Left ventricle myocardium superior (tissue), 1 donor: Measurements from ENCODE around the gene HOXB3. TPM values are rescaled to one million over a fixed set of nuclear protein-coding genes. Genes with fewer than 3 reads are reported as not detected.
"Not testable (repeated sequence)": the region's sequence is repeated elsewhere in the genome, so short reads cannot be mapped to it uniquely, and the experiment has no call there.

Experiments
- ATAC-seq: fragments of 200-7000 bp; cut with Tn5 transposase; one replicate; pipeline ENCODE4 v1.9.1; 2020; ENCODE audit warnings: mild to moderate bottlenecking, moderate library complexity
- DNase-seq: peaks from one replicate; pipeline ENCODE4 v3.0.0-alpha.2; 2020
- intact Hi-C: fragments of 100-400 bp; cut with micrococcal nuclease; formaldehyde crosslinking; loops from one replicate; pipeline ENCODE4 v1.11.0; 2022
- total RNA-seq: library from RNA; stranded (reverse); fragmentation: NEBNext Ultra II Directional; extraction: Animal tissue kit (Norgen Biotek cat#: 25700); gene quantifications from one replicate; pipeline ENCODE4 v1.2.1, GENCODE V29; 2021
- donor health status: DM: no; HTN: yes; CAD: no; lungs with severe emphysema.

HOXB3 gene
- total RNA-seq, 1 donor from 2014 or later = 2.7 TPM

DNA sequence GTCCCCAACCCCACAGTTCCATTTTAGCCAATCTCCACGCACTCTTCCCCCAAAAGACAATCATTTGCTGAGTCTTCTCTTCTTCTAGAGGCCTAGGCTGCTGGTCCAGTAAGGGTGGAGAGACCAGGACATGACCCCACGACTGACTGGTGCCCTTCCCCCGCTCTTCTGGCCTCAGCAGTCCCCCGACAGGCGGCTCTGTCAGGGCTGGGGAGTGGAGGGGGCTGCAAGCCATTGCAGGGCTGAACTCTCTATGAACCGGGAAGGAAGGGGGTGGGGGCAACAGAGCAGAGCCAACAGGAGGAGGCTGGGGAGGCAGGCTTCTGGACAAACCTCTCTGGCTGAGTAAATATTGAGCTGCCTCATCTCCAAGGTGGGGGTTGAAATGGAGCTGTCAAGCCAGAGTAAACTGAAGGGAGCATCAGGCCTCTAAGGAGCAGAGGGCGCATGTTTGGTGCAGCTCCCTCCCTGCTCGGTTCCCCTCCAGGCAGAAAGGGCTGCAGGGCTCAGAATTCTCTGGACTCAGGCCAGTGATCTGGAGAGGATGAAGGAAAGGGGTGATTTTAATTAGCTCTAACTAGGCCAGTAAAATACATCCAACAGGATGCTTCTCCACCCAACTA lies 67.9 kb downstream of the HOXB3 start:
- DNase-seq (no peak), ATAC-seq (no peak)
- intact Hi-C loops = no loop called here

DNA sequence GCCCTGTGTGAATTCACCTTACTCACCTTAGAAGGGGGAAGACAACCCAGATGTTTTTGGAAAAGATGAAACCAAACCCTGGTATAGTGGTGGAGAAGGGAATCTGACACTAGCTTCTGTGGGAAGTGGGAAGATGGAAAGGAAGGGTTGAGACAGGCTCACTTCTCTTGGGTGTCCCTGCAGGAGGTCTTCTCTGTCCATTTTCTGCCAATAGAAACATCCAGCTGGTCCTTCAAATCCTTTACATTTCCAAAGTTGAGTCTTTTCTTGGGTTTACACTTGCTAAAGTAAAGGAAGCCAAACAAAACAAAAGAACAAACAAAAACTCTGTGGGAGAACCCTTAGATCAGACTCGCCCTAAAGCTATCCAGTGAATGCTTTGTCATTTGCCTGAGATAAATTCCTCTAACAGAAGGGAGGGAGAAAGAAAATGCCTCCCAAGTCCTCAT lies 69.4 kb downstream of the HOXB3 start:
- ATAC-seq (no peak), DNase-seq (no peak)
- intact Hi-C loops = no loop called here

DNA sequence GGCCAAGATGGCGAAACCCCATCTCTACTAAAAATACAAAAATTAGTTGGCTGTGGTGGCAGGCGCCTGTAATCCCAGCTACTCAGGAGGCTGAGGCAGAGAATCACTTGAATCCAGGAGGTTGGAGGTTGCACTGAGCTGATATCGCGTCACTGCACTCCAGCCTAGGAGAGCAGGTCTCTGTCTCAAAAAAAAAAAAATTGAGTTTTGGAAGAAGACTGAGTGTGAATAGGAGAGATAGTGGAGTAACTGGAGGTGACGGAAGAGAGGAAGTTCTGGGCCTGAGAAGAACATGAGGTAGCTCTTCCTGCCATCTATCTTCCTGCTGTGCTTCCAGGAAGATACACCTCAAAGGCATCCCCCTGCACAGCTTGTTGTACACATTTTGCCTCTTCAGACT lies 70.6 kb downstream of the HOXB3 start:
- intact Hi-C loops = no loop called here
- no peak for DNase-seq
- no peak for ATAC-seq

DNA sequence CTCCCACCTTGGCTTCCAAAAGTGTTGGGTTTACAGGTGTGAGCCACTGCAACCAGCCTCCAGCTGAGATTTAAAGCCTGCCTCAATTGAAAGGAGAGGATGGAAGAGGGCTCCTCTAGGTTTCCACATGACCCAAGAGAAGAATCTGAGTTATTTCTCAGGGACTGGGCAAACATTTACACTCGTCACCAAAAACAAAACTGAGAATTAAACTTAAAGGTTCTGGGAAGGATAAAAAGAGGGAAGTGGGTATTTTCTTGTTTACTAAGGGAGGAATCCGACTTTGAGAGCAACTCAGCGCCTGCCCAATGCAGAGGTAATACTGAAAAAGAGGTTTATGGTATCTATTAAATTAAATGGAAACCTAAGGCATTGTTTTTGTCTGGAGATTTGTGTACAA lies 72.6 kb downstream of the HOXB3 start:
- no peak for ATAC-seq

DNA sequence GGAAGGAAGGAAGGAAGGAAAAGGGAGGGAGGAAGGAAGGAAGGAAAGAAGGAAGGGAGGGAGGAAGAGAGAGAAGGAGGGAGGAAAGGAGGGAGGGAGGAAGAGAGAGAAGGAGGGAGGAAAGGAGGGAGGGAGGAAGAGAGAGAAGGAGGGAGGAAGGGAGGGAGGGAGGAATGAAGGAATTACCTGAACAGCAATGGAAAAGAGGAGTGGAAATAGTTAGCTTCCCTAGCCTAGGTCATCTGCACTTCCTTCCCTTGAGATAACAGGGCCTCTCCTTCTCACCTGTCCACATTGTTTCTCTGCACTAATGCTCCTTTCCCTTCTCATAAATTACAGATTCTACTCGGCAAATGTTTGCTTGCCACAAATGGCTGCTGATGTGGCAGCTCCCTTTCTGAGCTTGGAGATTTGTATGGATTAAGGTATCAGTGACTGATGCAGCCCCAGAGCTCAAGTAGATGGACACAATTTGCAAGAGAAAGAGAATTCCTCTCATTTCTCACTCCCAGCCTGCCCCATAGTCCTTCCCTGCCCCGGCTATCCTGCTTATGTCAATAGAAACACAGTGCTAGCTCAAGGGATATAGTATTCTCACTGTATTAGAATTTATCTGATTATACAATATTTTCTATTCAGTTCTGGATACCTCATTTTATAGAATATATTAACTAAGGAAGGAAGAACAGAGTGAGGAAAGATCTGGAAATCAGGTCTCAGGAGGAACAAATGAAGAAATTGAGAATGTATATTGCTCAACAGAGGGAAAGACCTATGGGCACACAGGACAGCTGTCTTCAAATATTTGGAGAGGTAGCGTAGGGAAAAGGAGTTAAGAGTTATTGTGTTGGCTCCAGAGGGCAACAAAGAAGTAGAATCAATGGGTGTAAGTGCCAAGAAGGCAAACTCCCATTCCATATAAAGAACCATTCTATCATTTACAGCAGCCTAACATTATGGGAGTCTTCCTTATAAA lies 73.8 kb downstream of the HOXB3 start:
- DNase-seq (no peak), ATAC-seq (no peak)
- intact Hi-C loops = no loop called here

More for the DNA sequence above, 72.6 kb downstream of the HOXB3 start:
- intact Hi-C loops = no loop called here
- no peak for DNase-seq

DNA sequence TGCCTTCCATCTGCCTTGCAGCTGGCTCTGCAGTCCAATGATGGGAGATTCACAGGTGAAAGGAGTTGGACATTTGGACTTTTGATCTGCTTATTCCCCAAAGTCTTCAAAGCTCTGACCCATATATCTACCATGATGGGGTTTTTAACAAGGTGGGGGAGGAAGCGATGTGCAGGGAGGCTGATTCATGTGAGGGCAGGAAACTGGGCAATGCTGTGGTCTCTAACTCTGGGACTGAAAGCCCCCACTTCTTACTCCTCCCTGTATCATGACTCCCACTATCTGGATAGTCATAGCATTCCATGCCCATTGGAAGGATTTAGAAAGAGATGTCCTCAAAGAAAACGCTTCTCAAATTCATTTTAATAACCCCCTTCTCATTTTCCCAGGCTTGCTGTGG lies 75.6 kb downstream of the HOXB3 start:
- no peak for ATAC-seq
- DNase-seq = no peak
- intact Hi-C loops = no loop called here

DNA sequence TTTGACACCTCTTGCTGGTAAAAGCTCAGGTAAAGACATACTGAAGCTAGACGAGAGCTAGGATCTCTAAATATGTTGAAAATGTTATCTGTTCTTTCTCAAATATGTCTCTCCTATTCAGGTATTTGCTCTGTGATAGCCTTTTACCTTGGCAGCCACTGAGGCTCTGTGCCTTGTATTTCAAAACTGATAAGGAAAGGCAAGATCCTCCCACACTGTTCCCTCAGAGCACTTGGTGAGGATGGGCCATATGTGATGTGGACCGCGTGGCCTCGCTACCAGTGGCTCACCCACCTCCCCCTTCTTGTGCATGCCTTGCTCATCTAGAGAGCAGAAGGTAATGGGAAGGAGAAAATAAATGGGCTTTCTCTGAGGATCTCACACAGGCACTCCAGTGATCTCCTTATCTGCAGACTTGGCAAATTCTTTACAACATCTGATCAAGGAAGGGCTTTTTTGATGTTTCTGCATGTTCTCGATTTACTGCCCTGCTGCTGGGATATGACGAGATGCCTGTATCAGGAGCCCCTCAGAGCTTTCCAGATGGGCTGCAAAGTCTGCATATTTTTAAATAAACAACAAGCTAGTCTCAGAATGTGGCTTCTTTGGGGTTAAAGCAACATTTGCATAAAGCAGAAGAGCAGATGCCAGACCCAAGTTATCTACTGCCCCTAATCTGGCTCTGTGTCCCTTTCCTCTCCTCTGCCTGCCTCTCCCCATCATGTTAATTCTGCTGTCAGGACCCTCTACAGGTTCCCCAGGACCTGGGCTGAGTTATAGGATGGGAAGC lies 76.2 kb downstream of the HOXB3 start:
- DNase-seq (no peak), ATAC-seq (no peak)
- intact Hi-C loops = no loop called here

DNA sequence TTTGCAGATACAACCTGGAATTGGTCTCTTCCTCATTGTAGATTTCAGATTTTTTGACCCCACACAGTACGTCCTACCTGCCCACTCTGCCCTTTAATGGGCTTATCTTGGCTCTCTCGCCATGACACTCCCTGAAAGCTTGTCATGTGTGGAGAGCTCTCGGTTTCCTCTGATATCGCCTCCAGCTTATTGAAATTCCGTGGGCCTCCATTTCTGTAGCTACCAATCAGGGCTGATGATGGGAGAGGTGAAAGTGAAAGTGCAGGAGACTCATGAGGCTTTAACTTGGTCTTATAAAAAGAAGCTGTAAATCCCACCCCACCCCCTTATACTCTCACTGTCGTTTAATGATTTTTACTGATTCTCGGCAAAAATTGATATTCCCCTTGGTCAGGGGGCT lies 76.9 kb downstream of the HOXB3 start:
- DNase-seq (no peak), ATAC-seq (no peak)
- intact Hi-C loops = no loop called here

DNA sequence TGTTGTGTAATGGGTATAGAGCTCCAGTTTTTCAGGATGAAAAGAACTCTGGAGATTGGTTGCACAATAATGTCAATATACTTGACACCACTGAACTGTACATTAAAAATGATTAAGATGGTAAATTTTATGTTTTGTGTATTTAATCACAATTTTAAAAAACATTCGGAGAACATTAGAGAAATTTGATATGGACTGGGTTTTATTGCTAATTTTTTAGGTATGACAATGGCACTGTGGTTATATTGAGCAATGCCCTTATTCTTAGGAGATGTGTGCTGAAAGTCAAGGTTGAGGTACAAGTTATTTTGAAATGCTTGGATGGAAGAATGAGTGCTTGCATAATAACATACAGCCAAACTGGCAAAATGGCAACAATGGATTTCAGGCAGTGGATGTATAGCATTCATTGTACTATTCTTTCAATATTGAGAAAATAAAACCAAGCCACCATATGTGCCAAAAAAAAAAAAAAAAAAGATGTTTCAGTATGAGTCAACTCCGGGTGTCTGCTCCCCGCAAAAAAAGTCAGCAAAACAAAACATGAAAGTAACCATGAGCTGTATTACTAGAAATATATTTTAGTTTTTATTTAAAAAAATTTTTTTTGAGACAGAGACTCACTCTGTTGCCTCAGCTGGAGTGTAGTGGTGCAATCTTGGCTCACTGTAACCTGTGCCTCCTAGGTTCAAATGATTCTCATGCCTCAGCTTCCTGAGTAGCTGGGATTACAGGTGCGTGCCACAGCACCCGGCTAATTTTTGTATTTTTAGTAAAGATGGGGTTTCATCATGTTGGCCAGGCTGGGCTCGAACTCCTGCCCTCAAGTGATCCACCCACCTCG lies 79.1 kb downstream of the HOXB3 start:
- intact Hi-C loops = no loop called here
- no peak for DNase-seq
- ATAC-seq = no peak

DNA sequence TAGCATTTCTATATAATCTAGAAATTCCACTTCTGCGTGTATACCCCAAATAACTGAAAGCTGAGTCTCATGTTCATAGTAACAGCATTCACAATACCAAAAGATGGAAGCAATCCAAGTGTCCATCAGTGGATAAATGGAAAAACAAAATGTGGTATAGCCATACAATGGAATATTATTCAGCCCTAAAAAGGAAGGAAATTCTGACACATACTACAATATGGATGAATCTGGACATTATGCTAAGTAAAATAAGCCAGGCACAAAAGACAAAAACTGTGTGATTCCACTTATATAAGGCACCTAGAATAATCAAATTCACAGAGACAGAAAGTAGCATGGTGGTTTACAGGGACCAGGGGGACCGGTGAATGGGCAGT lies 79.7 kb downstream of the HOXB3 start:
- DNase-seq (no peak), ATAC-seq (no peak)
- intact Hi-C loops = no loop called here

DNA sequence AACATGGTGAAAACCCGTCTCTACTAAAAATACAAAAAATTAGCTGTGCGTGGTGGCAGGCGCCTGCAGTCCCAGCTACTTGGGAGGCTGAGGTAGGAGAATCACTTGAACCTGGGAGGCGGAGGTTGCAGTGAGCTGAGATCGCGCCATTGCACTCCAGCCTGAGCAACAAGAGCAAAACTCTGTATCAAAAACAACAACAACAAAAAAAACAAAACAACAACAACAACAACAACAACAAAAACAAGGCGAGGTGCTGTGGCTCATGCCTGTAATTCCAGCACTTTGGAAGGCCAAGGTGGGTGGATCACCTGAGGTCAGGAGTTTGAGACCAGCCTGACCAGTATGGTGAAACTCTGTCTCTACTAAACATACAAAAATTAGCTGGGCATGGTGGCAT lies 80.3 kb downstream of the HOXB3 start:
- intact Hi-C loops, DNase-seq, ATAC-seq: not testable (repeated sequence)

DNA sequence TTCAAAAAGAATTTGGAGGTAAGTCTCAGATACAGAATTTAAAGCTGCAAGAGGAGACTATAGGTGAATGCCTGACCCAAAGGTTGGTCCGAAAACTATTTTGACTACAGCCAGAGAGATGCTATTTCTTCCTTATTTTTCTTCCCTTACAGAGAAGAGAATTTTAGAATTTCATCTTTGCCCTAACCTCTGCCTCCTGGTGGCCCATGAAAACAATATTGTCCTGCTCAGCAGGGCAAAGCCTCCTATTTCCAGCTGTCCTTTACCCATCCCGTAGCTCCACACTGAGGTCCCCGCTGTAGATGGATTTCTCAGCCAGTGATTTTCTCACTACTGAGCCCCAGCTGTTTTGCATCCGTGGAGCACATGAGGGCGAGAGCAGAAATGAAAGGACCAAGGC lies 83.8 kb downstream of the HOXB3 start:
- no peak for DNase-seq
- no peak for ATAC-seq
- intact Hi-C loops = no loop called here

DNA sequence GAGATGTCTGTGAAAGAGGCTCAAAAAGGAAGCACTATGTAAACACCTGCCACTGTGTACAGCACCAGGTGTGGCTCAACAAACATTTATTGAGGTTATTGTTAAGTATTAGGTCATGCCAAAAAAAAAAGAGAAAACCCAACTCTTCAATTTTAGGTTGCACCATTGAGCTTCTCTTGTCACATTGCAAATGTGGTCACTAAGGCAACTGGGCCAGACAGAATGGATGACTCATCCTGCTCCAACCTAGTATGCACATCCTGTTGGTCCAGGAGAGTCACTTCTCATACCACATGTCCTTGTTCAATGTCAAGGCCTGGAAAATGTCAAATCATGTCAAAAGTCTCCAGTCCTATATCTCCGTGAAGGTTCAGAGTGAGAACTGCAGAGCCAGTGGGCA lies 84.3 kb downstream of the HOXB3 start:
- intact Hi-C loops = no loop called here
- ATAC-seq = no peak
- no peak for DNase-seq

DNA sequence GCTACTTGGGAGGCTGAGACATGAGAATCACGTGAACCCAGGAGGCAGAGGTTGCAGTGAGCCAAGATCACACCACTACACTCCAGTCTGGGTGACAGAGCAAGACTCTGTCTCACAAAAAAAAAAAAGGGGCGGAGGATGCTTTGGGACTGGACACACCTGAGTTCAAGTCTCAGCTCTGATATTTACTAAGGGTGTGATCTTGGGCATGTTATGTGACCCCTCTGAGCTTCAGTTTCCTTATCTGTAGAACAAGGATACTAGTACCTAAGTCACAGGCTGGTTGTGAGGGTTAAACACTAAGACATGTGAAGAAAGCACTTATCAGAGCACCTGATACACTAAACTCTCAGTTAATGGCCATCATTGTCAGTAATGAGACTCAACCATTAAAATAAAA lies 85.1 kb downstream of the HOXB3 start:
- DNase-seq (no peak), ATAC-seq (no peak)
- intact Hi-C loops = no loop called here

DNA sequence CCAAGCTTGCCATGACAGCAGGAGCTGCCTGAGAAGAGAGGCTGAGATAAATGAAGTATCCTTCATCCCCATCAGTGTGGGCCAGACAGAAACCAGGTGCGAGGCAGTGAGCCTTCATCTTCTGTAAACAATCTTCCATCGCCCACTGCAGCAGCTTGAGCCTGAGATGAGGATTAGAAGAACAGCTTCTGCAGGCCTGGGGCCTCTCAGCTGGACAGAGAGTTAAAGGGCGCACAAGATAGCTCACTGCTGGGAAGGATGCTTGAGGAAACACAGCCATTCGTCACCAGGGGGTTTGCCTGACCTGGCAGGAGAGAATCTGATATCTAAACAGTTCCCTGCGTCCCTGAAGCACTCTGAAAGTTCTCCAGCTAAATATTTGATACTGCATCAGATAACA lies 86.3 kb downstream of the HOXB3 start:
- no peak for ATAC-seq
- no peak for DNase-seq
- intact Hi-C loops = no loop called here

DNA sequence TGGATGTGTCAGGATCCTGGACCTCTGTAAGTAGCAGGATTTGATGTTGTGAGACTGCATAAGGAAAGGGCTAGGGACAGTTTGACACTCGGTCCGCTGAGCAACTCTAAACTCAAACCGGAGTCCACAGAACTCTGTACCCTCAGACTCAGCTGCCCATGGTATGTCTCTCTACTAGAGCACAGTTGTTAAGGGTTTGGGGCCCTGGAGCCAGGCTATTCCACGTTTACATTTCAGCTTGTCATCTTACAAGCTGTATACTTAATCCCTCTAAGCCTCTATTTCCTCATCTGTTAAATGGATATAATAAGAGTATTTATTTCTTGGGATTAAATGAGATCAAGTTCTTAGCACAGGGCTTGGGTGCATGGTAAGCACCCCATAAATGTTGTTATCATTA lies 87.1 kb downstream of the HOXB3 start:
- DNase-seq (no peak), ATAC-seq (no peak)
- intact Hi-C loops = no loop called here

DNA sequence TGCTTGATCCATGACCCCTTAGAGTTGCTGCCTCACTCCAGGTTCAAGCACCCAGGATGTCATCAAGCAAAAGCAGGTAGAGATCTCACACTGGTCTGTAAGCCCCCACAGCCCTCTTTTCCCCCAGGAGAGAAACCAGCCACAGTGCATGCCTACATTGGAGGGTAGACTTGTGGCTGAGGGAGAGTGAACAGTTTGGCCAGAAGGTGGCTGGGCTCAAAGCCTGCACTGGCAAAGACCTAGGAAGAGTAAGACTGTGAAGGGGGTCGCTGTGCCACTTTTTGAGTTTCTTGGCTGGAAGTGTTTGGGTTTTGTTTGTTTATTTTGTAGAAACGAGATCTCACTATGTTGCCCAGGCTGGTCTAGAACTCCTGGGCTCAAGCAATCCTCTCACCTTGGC lies 87.7 kb downstream of the HOXB3 start:
- no peak for ATAC-seq
- intact Hi-C loops = no loop called here

DNA sequence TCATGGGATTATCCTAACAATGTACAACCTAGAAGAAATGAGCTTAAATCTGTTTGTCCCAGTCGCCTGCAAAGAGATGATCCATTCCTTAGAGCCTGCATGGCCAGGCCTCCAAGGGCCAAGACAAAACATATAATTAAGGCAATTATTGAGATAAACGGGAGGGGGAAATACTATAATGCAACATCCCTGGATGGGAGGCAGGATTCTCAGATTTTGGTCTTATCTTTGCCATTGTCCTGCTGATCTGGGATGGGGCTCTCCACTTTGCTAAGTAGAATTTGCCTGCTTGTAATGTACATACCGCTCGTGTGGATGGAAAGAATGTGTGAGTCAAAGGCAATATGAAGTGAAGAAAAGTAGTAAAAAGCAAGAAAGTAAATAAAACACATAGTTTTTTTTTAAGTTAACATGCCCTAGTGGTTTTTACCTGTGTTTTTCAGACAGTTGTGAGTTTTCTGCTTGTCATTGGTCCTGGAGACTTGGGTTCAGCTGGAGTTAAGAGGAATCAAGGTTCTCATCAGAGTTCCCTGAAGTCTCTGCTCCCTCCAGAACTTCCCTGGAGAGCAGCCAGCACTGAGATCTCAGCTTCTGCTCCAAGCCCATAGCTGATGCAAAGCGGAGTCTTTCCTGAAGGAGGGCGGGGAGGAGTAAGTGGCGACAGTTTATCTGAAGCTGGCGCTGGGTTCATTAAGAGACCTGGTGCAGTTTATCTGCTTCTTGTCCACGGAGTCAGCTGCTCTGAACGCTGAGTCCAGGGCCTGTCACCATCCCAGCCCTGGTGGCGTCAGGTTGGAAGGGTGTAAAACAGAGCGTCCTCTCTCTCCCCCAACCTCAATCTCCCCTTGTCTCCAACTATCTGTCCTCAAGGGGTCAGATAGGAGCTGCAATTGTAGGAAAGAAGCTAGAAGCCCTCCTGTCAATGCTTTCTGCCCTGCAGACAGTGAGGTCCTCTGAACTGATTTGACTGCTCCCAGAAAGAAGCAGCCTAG lies 89.3 kb downstream of the HOXB3 start:
- intact Hi-C loops = no loop called here
- DNase-seq = no peak
- ATAC-seq = no peak

More for the DNA sequence above, 87.7 kb downstream of the HOXB3 start:
- no peak for DNase-seq
